GM12878 (cell line): ENCODE measurements around the gene APBB1IP. TPM values are rescaled to one million over a fixed set of nuclear protein-coding genes. Genes with fewer than 3 reads are reported as not detected.

Experiments used
- ATAC-seq: fragments of 200-7000 bp; cut with Tn5 transposase; 3 replicates; pipeline ENCODE4 v1.9.1; 2020; ENCODE audit warnings: mild to moderate bottlenecking, moderate library complexity
- BruUV-seq: library from RNA; stranded (reverse); fragments of 400-500 nt; replicated peaks from 2 replicates; lab custom pipeline; 2021; lab: Mats Ljungman, UMichigan
- CTCF ChIA-PET: fragments of 300-600 bp; sonication (Branson Sonifier 250); formaldehyde crosslinking; extraction: SDS; loops from one replicate; lab custom pipeline; 2021; ENCODE audit warnings: inconsistent platforms; lab: Yijun Ruan, JAX
- POLR2A ChIA-PET: fragments of 350-600 bp; formaldehyde crosslinking; extraction: SDS; loops from one replicate; lab custom pipeline; 2021; ENCODE audit warnings: inconsistent platforms; lab: Charles Lee
- RAD21 ChIA-PET: fragments of 300-600 bp; sonication (Branson Sonifier 250); formaldehyde crosslinking; loops from one replicate; lab custom pipeline; 2023; ENCODE audit warnings: antibody characterized with exemption; ENCODE audit not compliant: unreplicated experiment; lab: Charles Lee
- SMC1A ChIA-PET: fragments of 300-600 bp; sonication (Branson Sonifier 250); formaldehyde crosslinking; loops from one replicate; lab custom pipeline; 2023; ENCODE audit not compliant: unreplicated experiment, uncharacterized antibody; lab: Charles Lee
- DNase-seq: peaks from one replicate; pipeline ENCODE4 v3.0.0-alpha.2; 2011; ENCODE audit warnings: low read depth, low spot score
- FAIRE-seq: peaks from 3 replicates; lab custom pipeline; 2011; peaks lifted over from hg19 to GRCh38; lab: Jason Lieb, UNC
- H2AFZ ChIP-seq: 2 replicates; pipeline ENCODE4 v1.6.0; 2011; ENCODE audit warnings: low read depth, low read length, control low read depth; ENCODE audit not compliant: control insufficient read depth
- H3K27ac ChIP-seq: 2 replicates; pipeline ENCODE4 v1.5.1; 2011; ENCODE audit warnings: control low read depth; ENCODE audit not compliant: control insufficient read depth, insufficient read depth
- H3K27me3 ChIP-seq, 2 experiments: replicated peaks in 1 of 2; 2 replicates each; pipeline versions ENCODE4 v1.6.0 to v1.6.1; 2011; ENCODE audit warnings: low read length in 1 of 2; ENCODE audit not compliant: control insufficient read depth in 2 of 2, insufficient read depth in 2 of 2
- H3K36me3 ChIP-seq, 2 experiments: 2 replicates each; pipeline ENCODE4 v1.5.1; 2011; ENCODE audit warnings: low read length in 1 of 2; ENCODE audit not compliant: control insufficient read depth in 2 of 2, insufficient read depth in 2 of 2
- H3K4me1 ChIP-seq: 2 replicates; pipeline ENCODE4 v1.6.1; 2011; ENCODE audit warnings: mild to moderate bottlenecking, low read length, moderate library complexity, mixed read lengths; ENCODE audit not compliant: control insufficient read depth, insufficient read depth
- H3K4me2 ChIP-seq: 2 replicates; pipeline ENCODE4 v1.6.0; 2011; ENCODE audit warnings: control low read depth; ENCODE audit not compliant: control insufficient read depth, insufficient read depth
- H3K4me3 ChIP-seq: fragments of 200-600 bp; sonication (generic); 2 replicates; pipeline ENCODE4 v1.5.1; 2016
- H3K79me2 ChIP-seq: 2 replicates; pipeline ENCODE4 v1.6.0; 2011; ENCODE audit warnings: low read length; ENCODE audit not compliant: control insufficient read depth, insufficient read depth
- H3K9ac ChIP-seq: 2 replicates; pipeline ENCODE4 v1.8.0; 2011; ENCODE audit warnings: low read length, control low read depth, mixed read lengths; ENCODE audit not compliant: control insufficient read depth, insufficient read depth
- H3K9me3 ChIP-seq: replicated peaks from 3 replicates; pipeline ENCODE4 v1.5.1; 2011; ENCODE audit warnings: mild to moderate bottlenecking, low read length; ENCODE audit not compliant: control insufficient read depth, insufficient read depth
- H4K20me1 ChIP-seq: 2 replicates; pipeline ENCODE4 v1.6.0; 2011; ENCODE audit not compliant: control insufficient read depth, insufficient read depth
- ATF2 ChIP-seq: IDR thresholded peaks from 2 replicates; pipeline ENCODE4 v1.6.1; 2012; ENCODE audit warnings: low read length, inconsistent platforms
- BMI1 ChIP-seq: fragments of 450-650 bp; IDR thresholded peaks from 2 replicates; pipeline ENCODE4 v1.6.1; 2016; ENCODE audit warnings: mild to moderate bottlenecking, moderate library complexity, borderline replicate concordance
- CEBPB ChIP-seq, 2 experiments: fragments of 150-350 bp in 1 of 2; IDR thresholded peaks; 2 replicates each; pipeline ENCODE4 v1.6.1; 2012 to 2014; ENCODE audit warnings: low read depth in 2 of 2, low read length in 2 of 2, borderline replicate concordance in 1 of 2, inconsistent platforms in 1 of 2
- CTCF ChIP-seq, 3 experiments: IDR thresholded peaks in 2 of 3; conservative IDR thresholded peaks in 1 of 3; 2 replicates each; pipeline ENCODE4 v1.5.1; 2011; ENCODE audit warnings: low read depth in 3 of 3, low read length in 3 of 3, mild to moderate bottlenecking in 3 of 3, control low read depth in 2 of 3, moderate library complexity in 2 of 3, inconsistent platforms in 1 of 3, mixed read lengths in 1 of 3; ENCODE audit not compliant: control insufficient read depth in 2 of 3, insufficient read depth in 1 of 3; ENCODE audit errors: extremely low read depth in 1 of 3
- IRF5 ChIP-seq: fragments of 450-650 bp; IDR thresholded peaks from 2 replicates; pipeline ENCODE4 v1.6.1; 2017; ENCODE audit warnings: borderline replicate concordance
- PML ChIP-seq: IDR thresholded peaks from 2 replicates; pipeline ENCODE4 v1.6.1; 2012; ENCODE audit warnings: low read length, inconsistent platforms
- POLR2AphosphoS2 ChIP-seq: IDR thresholded peaks from 2 replicates; pipeline ENCODE4 v1.6.1; 2011; ENCODE audit warnings: low read depth, mild to moderate bottlenecking, low read length, improper control_type of control experiment, moderate library complexity
- RCOR1 ChIP-seq: conservative IDR thresholded peaks from 2 replicates; pipeline ENCODE4 v1.6.1; 2012; ENCODE audit warnings: low read depth, low read length, improper control_type of control experiment
- SMC3 ChIP-seq: IDR thresholded peaks from 2 replicates; pipeline ENCODE4 v1.6.1; 2011; ENCODE audit warnings: low read length, improper control_type of control experiment, borderline replicate concordance
- STAT1 ChIP-seq: fragments of 450-650 bp; conservative IDR thresholded peaks from 2 replicates; pipeline ENCODE4 v1.6.1; 2014; ENCODE audit warnings: antibody characterized with exemption, mild to moderate bottlenecking
- TARDBP ChIP-seq: IDR thresholded peaks from 2 replicates; pipeline ENCODE4 v1.6.1; 2016; ENCODE audit warnings: borderline replicate concordance
- TCF12 ChIP-seq: IDR thresholded peaks from 2 replicates; pipeline ENCODE4 v1.6.1; 2011; ENCODE audit warnings: low read depth, mild to moderate bottlenecking, low read length
- YBX1 ChIP-seq: fragments of 450-650 bp; IDR thresholded peaks from 2 replicates; pipeline ENCODE4 v1.6.1; 2016; ENCODE audit warnings: antibody characterized with exemption
- ZNF274 ChIP-seq: IDR thresholded peaks from one replicate; pipeline ENCODE4 v1.8.0; 2011; ENCODE audit not compliant: insufficient read length, insufficient read depth
- WGBS: methylation state at CpG from one replicate; pipeline ENCODE4 v1.1.6; 2016; ENCODE audit warnings: low lambda C conversion rate; ENCODE audit not compliant: insufficient replicate concordance, insufficient coverage; ENCODE audit errors: missing lambda C conversion rate; 5-methylcytosine and 5-hydroxymethylcytosine counted together
- in situ Hi-C: fragments of 300-500 bp; cut with MboI; formaldehyde crosslinking; loops from 9 replicates; pipeline ENCODE4 v1.14.3; 2018; ENCODE audit warnings: mixed read lengths
- intact Hi-C: fragments of 100-400 bp; cut with micrococcal nuclease; formaldehyde crosslinking; loops from one replicate; pipeline ENCODE4 v1.14.2; 2022; ENCODE audit not compliant: unreplicated experiment
- polyA plus RNA-seq, 11 experiments: library from polyadenylated mRNA; depleted of rRNA in 4 of 11; unstranded in 6 of 11; stranded (reverse) in 5 of 11; fragments of >200 nt; fragmentation: Nextera tagmentation in 4 of 11; fragmentation: Illumina TruSeq in 1 of 11; extraction: Ambion mirVana in 4 of 11; extraction: Trizol in 1 of 11; gene quantifications; 1 replicate in 1 of 11; 2 replicates in 10 of 11; pipeline versions ENCODE4 v1.2.1 to v1.2.3, GENCODE V29; 2011 to 2016; ENCODE audit warnings: inconsistent platforms in 2 of 11, missing spikeins in 2 of 11, low read depth in 1 of 11
- total RNA-seq, 4 experiments: library from RNA; depleted of rRNA in 3 of 4; stranded (reverse); fragments of >200 nt in 3 of 4; fragmentation: Illumina TruSeq in 1 of 4; extraction: Trizol in 1 of 4; gene quantifications; 2 replicates each; pipeline versions ENCODE4 v1.2.1 to v1.2.3, GENCODE V29; 2013 to 2021
- TF ChIP-seq, protein P1 (sequence below): IDR thresholded peaks from 2 replicates; pipeline ENCODE4 v1.6.1; 2012; ENCODE audit warnings: low read depth, low read length, improper control_type of control experiment

APBB1IP gene
- total and polyA plus RNA-seq, 10 of the 15 experiments (the other 5 are each of a cell fraction or from before 2014, with no cell fraction given) = 7.3 to 67.4 (median 19.9) TPM

- ChIA-PET RAD21 (interaction anchor here (1.0 kb wide), 1 partner anchor 49 kb away, joined by 4 read pairs; no protein-coding TSS in a partner anchor), SMC1A (interaction anchor here (0.8 to 1.0 kb wide), 3 partner anchors 46 to 78 kb away, joined by 3 to 4 read pairs (median 4); no protein-coding TSS in a partner anchor), CTCF (interaction anchor here (0.7 kb wide), 1 partner anchor 34 kb away, joined by 3 read pairs; no protein-coding TSS in a partner anchor), POLR2A (interaction anchor here (0.9 kb wide), 1 partner anchor 11 kb away, joined by 5 read pairs; no protein-coding TSS in a partner anchor)
- no peak overlapping the region for H3K4me3 ChIP-seq
- intact Hi-C loops = no loop called here
- H3K9me3 ChIP-seq = peaks cover 3% of the 10 kb centered on the region
- FAIRE-seq (no peak), DNase-seq (no peak), ATAC-seq (no peak)
- peaks cover 34% of the 10 kb centered on the region for H3K79me2 ChIP-seq
- no TSS peak for BruUV-seq
- no peak overlapping the region for H3K27ac ChIP-seq
- peaks cover 4 to 26% of the 10 kb centered on the region in 2 experiments for H3K36me3 ChIP-seq
- H3K27me3 ChIP-seq = no peaks in the 10 kb centered on the region
- H2AFZ ChIP-seq = no peak overlapping the region
- no peak overlapping the region for H3K4me2 ChIP-seq
- 85% methylated on average over 3 of the region's 3 CpGs for WGBS
- H3K4me1 ChIP-seq = peaks cover 9% of the 10 kb centered on the region
- no peak overlapping the region for H3K9ac ChIP-seq
- no peaks in the 10 kb centered on the region for H4K20me1 ChIP-seq
- in situ Hi-C loops = no loop called here
- TF ChIP-seq IRF5 (no peak), CTCF (IDR thresholded peaks at IDR 0.05 in 2 of 3, conservative IDR thresholded peaks at IDR 0.05 in 1 of 3; ENCODE audit: control insufficient read depth in 2 of 3, extremely low read depth in 1 of 3, insufficient read depth in 1 of 3, low read depth in 3 of 3, low read length in 3 of 3) (no peak), YBX1 (no peak), TARDBP (no peak), SMC3 (no peak), RCOR1 (no peak), PML (no peak), ATF2 (no peak), STAT1 (no peak), CEBPB (IDR thresholded peaks at IDR 0.05; ENCODE audit: borderline replicate concordance in 1 of 2, low read depth in 2 of 2, low read length in 2 of 2) (no peak), TCF12 (no peak), BMI1 (no peak), POLR2AphosphoS2 (no peak), ZNF274 (no peak)
- TF ChIP-seq, protein P1, sequence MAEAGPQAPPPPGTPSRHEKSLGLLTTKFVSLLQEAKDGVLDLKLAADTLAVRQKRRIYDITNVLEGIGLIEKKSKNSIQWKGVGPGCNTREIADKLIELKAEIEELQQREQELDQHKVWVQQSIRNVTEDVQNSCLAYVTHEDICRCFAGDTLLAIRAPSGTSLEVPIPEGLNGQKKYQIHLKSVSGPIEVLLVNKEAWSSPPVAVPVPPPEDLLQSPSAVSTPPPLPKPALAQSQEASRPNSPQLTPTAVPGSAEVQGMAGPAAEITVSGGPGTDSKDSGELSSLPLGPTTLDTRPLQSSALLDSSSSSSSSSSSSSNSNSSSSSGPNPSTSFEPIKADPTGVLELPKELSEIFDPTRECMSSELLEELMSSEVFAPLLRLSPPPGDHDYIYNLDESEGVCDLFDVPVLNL = no peak
Observed at GRCh38 chr10:26491276-26491675, 53.1 kb downstream of the APBB1IP start.
